GM23338 (cell line): ENCODE measurements around the gene CIDEB. TPM values are rescaled to one million over a fixed set of nuclear protein-coding genes. Genes with fewer than 3 reads are reported as not detected.

Experiments
- ATAC-seq: fragments of 200-7000 bp; cut with Tn5 transposase; 3 replicates; pipeline ENCODE4 v1.9.1; 2020
- DNase-seq: peaks from one replicate; pipeline ENCODE4 v3.0.0-alpha.2; 2015; ENCODE audit warnings: low spot score
- H2AFZ ChIP-seq: fragments of 200-600 bp; sonication (generic); 2 replicates; pipeline ENCODE4 v1.8.0; 2016; ENCODE audit warnings: antibody characterized with exemption, mild to moderate bottlenecking, moderate library complexity
- H3F3A ChIP-seq: fragments of 200-600 bp; sonication (generic); replicated peaks from 2 replicates; pipeline ENCODE4 v1.8.0; 2017; ENCODE audit warnings: antibody characterized with exemption, mixed run types, low read depth
- H3K27ac ChIP-seq: fragments of 200-600 bp; sonication (generic); 2 replicates; pipeline ENCODE4 v1.6.1; 2016; ENCODE audit warnings: low read depth
- H3K27me3 ChIP-seq: fragments of 200-600 bp; sonication (generic); 2 replicates; pipeline ENCODE4 v1.8.0; 2016; ENCODE audit warnings: mild to moderate bottlenecking, mixed run types, moderate library complexity; ENCODE audit not compliant: insufficient read depth
- H3K36me3 ChIP-seq: fragments of 200-600 bp; sonication (generic); 2 replicates; pipeline ENCODE4 v1.8.0; 2016; ENCODE audit warnings: mild to moderate bottlenecking; ENCODE audit not compliant: insufficient read depth
- H3K4me1 ChIP-seq: fragments of 200-600 bp; sonication (generic); 2 replicates; pipeline ENCODE4 v1.8.0; 2016; ENCODE audit warnings: mild to moderate bottlenecking, moderate library complexity; ENCODE audit not compliant: insufficient read depth
- H3K4me2 ChIP-seq: fragments of 200-600 bp; sonication (generic); 2 replicates; pipeline ENCODE4 v1.7.1; 2017; ENCODE audit warnings: mixed run types
- H3K4me3 ChIP-seq: fragments of 200-600 bp; sonication (generic); 2 replicates; pipeline ENCODE4 v1.6.1; 2016; ENCODE audit warnings: mixed run types
- H3K79me2 ChIP-seq: fragments of 200-600 bp; sonication (generic); replicated peaks from 2 replicates; pipeline ENCODE4 v1.8.0; 2017; ENCODE audit warnings: mild to moderate bottlenecking; ENCODE audit not compliant: insufficient read depth
- H3K9me2 ChIP-seq: fragments of 200-600 bp; sonication (generic); 2 replicates; pipeline ENCODE4 v1.8.0; 2017; ENCODE audit not compliant: insufficient read depth
- H4K20me1 ChIP-seq: fragments of 200-600 bp; sonication (generic); replicated peaks from 2 replicates; pipeline ENCODE4 v1.8.0; 2017; ENCODE audit warnings: mild to moderate bottlenecking; ENCODE audit not compliant: insufficient read depth
- H3K27ac Mint-ChIP-seq: 2 replicates; pipeline ENCODE4 v1.8.0; 2020; ENCODE audit warnings: inconsistent platforms, mild to moderate bottlenecking, moderate library complexity, mixed read lengths
- H3K27me3 Mint-ChIP-seq: 3 replicates; pipeline ENCODE4 v1.8.0; 2022; ENCODE audit warnings: low read depth, mild to moderate bottlenecking, moderate library complexity, mixed read lengths, inconsistent platforms; ENCODE audit not compliant: insufficient read depth, poor library complexity
- H3K36me3 Mint-ChIP-seq: 3 replicates; pipeline ENCODE4 v1.8.0; 2021; ENCODE audit warnings: low read depth, mild to moderate bottlenecking, inconsistent platforms, moderate library complexity, mixed read lengths
- H3K4me1 Mint-ChIP-seq: 3 replicates; pipeline ENCODE4 v1.8.0; 2020; ENCODE audit warnings: mild to moderate bottlenecking, inconsistent platforms, mixed read lengths
- H3K4me3 Mint-ChIP-seq: 3 replicates; pipeline ENCODE4 v1.8.0; 2021; ENCODE audit warnings: moderate library complexity, mild to moderate bottlenecking, inconsistent platforms, mixed read lengths
- H3K9me3 Mint-ChIP-seq: 3 replicates; pipeline ENCODE4 v1.8.0; 2020; ENCODE audit warnings: moderate library complexity, mild to moderate bottlenecking, inconsistent platforms, mixed read lengths
- CREB1 ChIP-seq: fragments of 250-450 bp; sonication (Bioruptor Pico); IDR thresholded peaks from 2 replicates; pipeline ENCODE4 v1.5.0; 2020; ENCODE audit warnings: low read depth, mild to moderate bottlenecking, moderate library complexity
- CTCF ChIP-seq, 2 experiments: fragments of 200-600 bp in 1 of 2; sonication (generic) in 1 of 2; conservative IDR thresholded peaks; 2 replicates each; pipeline versions ENCODE4 v1.5.1 to v1.6.1; 2016 to 2017; ENCODE audit warnings: antibody characterized with exemption in 2 of 2, low read depth in 2 of 2, mild to moderate bottlenecking in 2 of 2, moderate library complexity in 1 of 2
- EZH2 ChIP-seq: fragments of 200-600 bp; sonication (generic); IDR thresholded peaks from one replicate; pipeline ENCODE4 v1.8.0; 2017; ENCODE audit warnings: antibody characterized with exemption, mild to moderate bottlenecking, low read depth; ENCODE audit not compliant: unreplicated experiment
- EZH2phosphoT487 ChIP-seq: fragments of 200-600 bp; sonication (generic); IDR thresholded peaks from one replicate; pipeline ENCODE4 v1.8.1; 2018; ENCODE audit warnings: antibody characterized with exemption; ENCODE audit not compliant: unreplicated experiment
- JUNB ChIP-seq: IDR thresholded peaks from one replicate; pipeline ENCODE4 v1.6.1; 2016; ENCODE audit warnings: antibody characterized with exemption; ENCODE audit not compliant: unreplicated experiment
- NANOG ChIP-seq: IDR thresholded peaks from 2 replicates; pipeline ENCODE4 v1.6.1; 2016; ENCODE audit warnings: antibody characterized with exemption, borderline replicate concordance
- POLR2AphosphoS5 ChIP-seq: IDR thresholded peaks from 2 replicates; pipeline ENCODE4 v1.6.1; 2016; ENCODE audit warnings: antibody characterized with exemption, low read depth
- REST ChIP-seq: IDR thresholded peaks from one replicate; pipeline ENCODE4 v1.6.1; 2018; ENCODE audit warnings: antibody characterized with exemption; ENCODE audit not compliant: unreplicated experiment
- STAT1 ChIP-seq: IDR thresholded peaks from one replicate; pipeline ENCODE4 v1.6.1; 2016; ENCODE audit warnings: antibody characterized with exemption; ENCODE audit not compliant: unreplicated experiment
- ZNF114 ChIP-seq: fragments of 250-450 bp; sonication (Bioruptor Pico); IDR thresholded peaks from 2 replicates; pipeline ENCODE4 v1.5.0; 2020; ENCODE audit warnings: mild to moderate bottlenecking, moderate library complexity
- ZNF331 ChIP-seq: fragments of 250-450 bp; sonication (Bioruptor Pico); IDR thresholded peaks from 2 replicates; pipeline ENCODE4 v1.5.0; 2020; ENCODE audit warnings: low read depth, mild to moderate bottlenecking, moderate library complexity
- ZNF462 ChIP-seq: fragments of 250-450 bp; sonication (Bioruptor Pico); IDR thresholded peaks from 2 replicates; pipeline ENCODE4 v1.5.0; 2020; ENCODE audit warnings: mild to moderate bottlenecking, moderate library complexity
- polyA plus RNA-seq: library from polyadenylated mRNA; unstranded; fragments of >200 nt; fragmentation: Nextera tagmentation; extraction: Ambion mirVana; gene quantifications from 2 replicates; pipeline ENCODE4 v1.2.1, GENCODE V29; 2016
- total RNA-seq: library from RNA; depleted of rRNA; stranded (reverse); fragments of >200 nt; shearing (Covaris generic); gene quantifications from 2 replicates; pipeline ENCODE4 v1.2.3, GENCODE V29; 2014
- TF ChIP-seq, protein P1 (sequence below): IDR thresholded peaks from 2 replicates; pipeline ENCODE4 v1.6.1; 2016; ENCODE audit warnings: antibody characterized with exemption

CIDEB gene
- total and polyA plus RNA-seq, 2 experiments from 2014 or later = 3.4 to 4.6 TPM

DNA sequence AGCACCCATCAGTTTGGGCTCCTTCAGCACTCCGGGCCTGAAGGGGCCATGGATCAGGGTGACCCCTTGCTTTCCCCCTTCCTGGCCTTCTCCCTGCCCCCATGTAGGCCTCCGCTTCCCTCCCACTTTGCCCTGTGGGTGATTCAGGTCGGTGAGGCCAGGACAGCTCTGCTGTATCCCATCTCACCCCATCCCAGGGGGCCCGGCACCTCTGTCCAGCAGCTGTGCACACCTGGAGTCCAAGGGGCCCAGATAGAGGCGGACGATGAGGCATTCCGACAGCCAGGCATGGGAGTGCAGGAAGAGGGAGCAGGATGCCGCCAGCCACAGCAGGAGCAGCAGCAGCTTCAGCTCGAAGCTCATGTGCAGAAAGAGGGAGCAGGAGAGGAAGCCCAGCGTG lies 14.9 kb upstream of the CIDEB start:
- TF ChIP-seq REST = no peak
- TF ChIP-seq, protein P1, sequence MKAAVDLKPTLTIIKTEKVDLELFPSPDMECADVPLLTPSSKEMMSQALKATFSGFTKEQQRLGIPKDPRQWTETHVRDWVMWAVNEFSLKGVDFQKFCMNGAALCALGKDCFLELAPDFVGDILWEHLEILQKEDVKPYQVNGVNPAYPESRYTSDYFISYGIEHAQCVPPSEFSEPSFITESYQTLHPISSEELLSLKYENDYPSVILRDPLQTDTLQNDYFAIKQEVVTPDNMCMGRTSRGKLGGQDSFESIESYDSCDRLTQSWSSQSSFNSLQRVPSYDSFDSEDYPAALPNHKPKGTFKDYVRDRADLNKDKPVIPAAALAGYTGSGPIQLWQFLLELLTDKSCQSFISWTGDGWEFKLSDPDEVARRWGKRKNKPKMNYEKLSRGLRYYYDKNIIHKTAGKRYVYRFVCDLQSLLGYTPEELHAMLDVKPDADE = no peak
- no peak for TF ChIP-seq JUNB
- no peak for TF ChIP-seq EZH2phosphoT487
- no peak for TF ChIP-seq STAT1
- no peak for TF ChIP-seq CTCF (conservative IDR thresholded peaks at IDR 0.05; ENCODE audit: low read depth in 2 of 2)
- no peak for TF ChIP-seq EZH2
- no peak for TF ChIP-seq CREB1 (CRISPR knock-in tag)
- TF ChIP-seq ZNF331 (CRISPR knock-in tag) = no peak
- TF ChIP-seq ZNF114 (CRISPR knock-in tag) = no peak
- TF ChIP-seq POLR2AphosphoS5 = no peak
- no peak for TF ChIP-seq ZNF462 (CRISPR knock-in tag)
- no peak for TF ChIP-seq NANOG
- Histone ChIP-seq H3K36me3 (no peaks in the 10 kb centered on the region), H4K20me1 (no peaks in the 10 kb centered on the region), H3K27me3 (peaks cover 40% of the 10 kb centered on the region), H3K27ac (no peak overlapping the region), H3K4me2 (no peak overlapping the region), H2AFZ (no peak overlapping the region), H3K4me3 (no peak overlapping the region), H3K79me2 (no peaks in the 10 kb centered on the region), H3K4me1 (no peaks in the 10 kb centered on the region), H3F3A (no peaks in the 10 kb centered on the region), H3K9me2 (no peaks in the 10 kb centered on the region)
- Mint-ChIP-seq H3K9me3 (no peaks in the 10 kb centered on the region), H3K4me3 (no peak overlapping the region), H3K27me3 (peaks cover 19% of the 10 kb centered on the region), H3K27ac (no peak overlapping the region), H3K36me3 (no peaks in the 10 kb centered on the region; the same call in 2 of the 3 replicates), H3K4me1 (peaks cover 2% of the 10 kb centered on the region; the same call in 1 of the 3 replicates)
- ATAC-seq (no peak), DNase-seq (no peak)
